IPS-15b (cell line): ENCODE results near the gene GRIFIN.
"Not testable (repeated sequence)": the region's sequence is repeated elsewhere in the genome, so short reads cannot be mapped to it uniquely, and the experiment has no call there.

ENCODE experiments used
- H3K27me3 ChIP-seq: one replicate; pipeline ENCODE4 v1.6.1; 2013; ENCODE audit warnings: low read length; ENCODE audit not compliant: control insufficient read depth, insufficient read depth
- H3K36me3 ChIP-seq: one replicate; pipeline ENCODE4 v1.6.1; 2013; ENCODE audit warnings: low read length; ENCODE audit not compliant: control insufficient read depth, insufficient read depth
- H3K4me1 ChIP-seq: one replicate; pipeline ENCODE4 v1.6.1; 2013; ENCODE audit warnings: mild to moderate bottlenecking, low read length; ENCODE audit not compliant: control insufficient read depth, insufficient read depth
- H3K4me3 ChIP-seq: one replicate; pipeline ENCODE4 v1.5.1; 2013; ENCODE audit warnings: low read depth, low read length
- H3K9ac ChIP-seq: one replicate; pipeline ENCODE4 v1.6.1; 2013; ENCODE audit warnings: low read depth, mild to moderate bottlenecking, low read length
- H3K9me3 ChIP-seq: one replicate; pipeline ENCODE4 v1.6.1; 2013; ENCODE audit warnings: mild to moderate bottlenecking, low read length; ENCODE audit not compliant: control insufficient read depth, insufficient read depth

Gene GRIFIN

DNA sequence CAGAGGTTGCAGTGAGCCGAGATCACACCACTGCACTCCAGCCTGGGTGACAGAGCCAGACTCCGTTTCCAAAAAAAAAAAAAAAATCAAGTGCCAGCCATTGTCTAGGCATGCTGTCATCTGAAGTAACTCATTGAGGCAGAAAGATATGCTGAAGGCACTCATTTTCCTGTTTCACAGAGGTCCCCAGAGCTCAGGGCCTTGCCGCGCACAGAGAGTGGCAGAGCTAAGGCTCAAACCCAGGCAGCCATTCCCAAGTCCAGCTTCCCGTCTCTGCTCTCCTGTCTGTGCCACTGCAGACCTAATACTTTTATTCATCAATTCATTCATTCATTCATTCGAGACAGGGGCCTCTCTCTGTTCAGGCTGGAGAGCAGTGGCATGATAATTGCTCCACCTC is 3.5 kb downstream of the GRIFIN start:
- Histone ChIP-seq H3K36me3 (no peaks in the 10 kb centered on the region), H3K27me3 (no peaks in the 10 kb centered on the region), H3K4me3 (no peak overlapping the region), H3K4me1 (peaks cover 2% of the 10 kb centered on the region), H3K9ac (no peak overlapping the region), H3K9me3 (no peaks in the 10 kb centered on the region)

DNA sequence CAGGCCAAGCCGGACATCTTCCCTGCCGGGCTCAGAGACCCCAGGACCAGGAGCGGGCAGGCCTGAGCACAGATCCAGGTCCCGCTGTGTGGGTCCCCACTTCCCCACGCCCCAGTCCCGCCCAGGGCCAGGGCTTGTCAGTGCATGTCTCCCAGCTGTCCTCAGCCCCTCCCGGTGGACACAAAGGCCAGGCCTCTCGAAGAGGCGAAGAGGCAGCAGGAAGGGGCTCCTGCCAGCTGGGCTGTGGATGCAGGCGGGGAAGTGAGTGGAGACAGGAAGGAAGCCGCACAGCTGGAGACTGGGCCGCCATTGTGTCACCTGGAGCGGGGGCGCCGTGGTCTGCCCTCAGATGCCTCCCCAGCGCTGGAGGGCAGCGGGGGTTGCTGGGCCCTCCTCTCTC is 4.8 kb downstream of the GRIFIN start:
- Histone ChIP-seq H3K27me3 (no peaks in the 10 kb centered on the region), H3K4me1 (no peaks in the 10 kb centered on the region), H3K9me3 (no peaks in the 10 kb centered on the region), H3K36me3 (no peaks in the 10 kb centered on the region), H3K9ac (peak overlapping the region; percentile 56), H3K4me3 (no peak overlapping the region)

- H3K27me3 ChIP-seq: no peaks in the 10 kb centered on the region
- H3K9ac ChIP-seq: no peak overlapping the region
- peaks cover under 1% of the 10 kb centered on the region for H3K4me1 ChIP-seq
- no peak overlapping the region for H3K4me3 ChIP-seq
- no peaks in the 10 kb centered on the region for H3K9me3 ChIP-seq
- no peaks in the 10 kb centered on the region for H3K36me3 ChIP-seq
These were observed 5.2 kb downstream of the GRIFIN start for GRCh38 chr7:2471022-2471329.

DNA sequence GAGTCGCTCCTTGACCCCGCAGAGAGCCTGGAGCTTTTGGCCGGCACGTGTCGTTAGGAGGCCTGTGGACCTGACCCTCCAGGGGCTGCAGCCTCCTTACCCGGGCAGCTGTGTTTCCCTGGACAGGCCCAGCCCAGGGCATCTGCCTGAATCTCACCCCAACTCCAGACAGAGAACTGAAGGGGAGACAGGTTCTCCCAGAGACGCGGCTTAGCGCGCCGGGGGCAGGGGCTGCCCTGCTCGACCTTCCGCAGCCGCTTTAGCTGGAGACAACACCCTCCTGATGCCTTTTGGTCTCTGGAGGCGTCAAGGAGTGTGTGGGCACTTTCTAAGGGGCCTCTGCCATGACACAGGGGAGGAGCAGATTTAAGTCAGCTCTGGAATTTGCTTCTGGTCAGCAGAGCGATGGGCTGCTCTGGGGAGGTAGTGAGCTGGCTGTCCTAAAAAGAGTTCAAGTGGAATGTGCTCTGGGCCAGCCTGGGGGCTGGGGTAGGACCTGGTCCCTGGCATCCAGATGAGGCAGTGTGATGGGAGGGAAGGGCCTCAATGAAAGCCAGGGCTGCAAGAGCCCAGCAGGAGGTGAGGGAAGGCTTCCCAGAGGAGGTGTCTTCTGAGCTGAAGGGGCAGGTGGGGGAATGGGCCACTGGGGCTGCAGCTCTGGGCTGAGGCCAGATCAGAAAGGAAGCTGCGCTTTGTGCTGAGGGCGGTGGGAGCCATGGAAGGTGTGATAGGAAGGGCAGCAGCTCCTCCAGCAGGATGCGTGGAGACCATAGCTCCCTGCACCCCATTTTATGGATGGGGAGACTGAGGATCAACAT is 5.8 kb downstream of the GRIFIN start:
- no peaks in the 10 kb centered on the region for H3K9me3 ChIP-seq
- peaks cover 5% of the 10 kb centered on the region for H3K4me1 ChIP-seq
- no peaks in the 10 kb centered on the region for H3K27me3 ChIP-seq
- no peak overlapping the region for H3K9ac ChIP-seq
- H3K36me3 ChIP-seq: no peaks in the 10 kb centered on the region
- no peak overlapping the region for H3K4me3 ChIP-seq

DNA sequence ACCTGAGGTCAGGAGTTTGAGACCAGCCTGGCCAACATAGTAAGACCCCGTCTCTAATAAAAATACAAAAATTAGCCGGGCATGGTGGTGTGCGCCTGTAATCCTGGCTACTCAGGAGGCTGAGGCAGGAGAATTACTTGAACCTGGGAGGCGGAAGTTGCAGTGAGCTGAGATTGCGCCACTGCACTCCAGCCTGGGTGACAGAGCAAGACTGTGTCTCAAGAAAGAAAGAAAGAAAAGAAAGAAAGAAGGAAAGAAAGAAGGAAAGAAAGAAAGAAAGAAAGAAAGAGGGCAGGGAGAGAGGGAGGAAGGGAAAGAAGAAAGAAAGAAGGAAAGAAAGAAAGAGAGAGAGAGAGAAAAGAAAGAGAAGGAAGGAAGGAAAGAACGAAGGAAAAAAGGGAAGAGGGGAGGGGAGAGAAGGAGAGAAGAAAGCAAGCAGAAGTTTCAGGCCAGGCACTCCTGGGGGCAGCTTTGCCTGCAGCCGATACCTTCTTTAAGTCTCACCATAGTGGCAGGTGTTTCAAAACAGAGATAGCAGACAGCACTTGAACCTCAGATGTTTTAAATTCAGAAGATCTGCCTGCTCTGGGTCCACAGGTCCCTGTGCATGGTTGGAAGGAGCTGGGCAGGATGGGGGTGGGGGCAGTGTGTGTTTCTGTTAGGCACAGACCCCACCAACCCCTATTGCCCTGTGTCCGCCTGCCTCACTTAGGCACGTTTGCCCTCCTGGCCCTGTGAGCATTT is 6.6 kb downstream of the GRIFIN start:
- H3K4me1 ChIP-seq, H3K9ac ChIP-seq: not testable (repeated sequence)

DNA sequence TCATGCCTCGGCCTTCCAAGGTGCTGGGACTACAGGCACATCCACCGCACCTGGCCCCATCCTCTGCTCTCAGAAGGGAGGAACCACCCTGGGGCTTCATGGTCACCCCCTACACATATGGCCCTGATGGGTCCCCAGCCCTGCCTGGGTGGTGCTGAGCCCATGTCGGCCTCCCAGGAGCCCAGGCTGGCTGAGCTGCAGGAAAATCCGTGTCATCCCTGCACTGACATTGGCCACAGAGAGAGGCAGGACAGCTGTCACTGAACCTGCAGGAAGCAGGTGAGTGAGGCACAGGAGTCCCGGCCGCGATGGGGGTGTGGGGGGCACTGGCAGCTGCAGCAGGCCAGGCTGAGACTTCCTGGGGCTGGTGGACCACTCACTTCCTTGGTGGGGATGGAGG is 8.0 kb downstream of the GRIFIN start:
- peaks cover 5% of the 10 kb centered on the region for H3K4me1 ChIP-seq
- no peaks in the 10 kb centered on the region for H3K36me3 ChIP-seq
- H3K9me3 ChIP-seq: no peaks in the 10 kb centered on the region
- H3K9ac ChIP-seq: no peak overlapping the region
- H3K27me3 ChIP-seq: no peaks in the 10 kb centered on the region
- no peak overlapping the region for H3K4me3 ChIP-seq

More for the DNA sequence above, 6.6 kb downstream of the GRIFIN start:
- not testable (repeated sequence) for H3K27me3 ChIP-seq, H3K9me3 ChIP-seq, H3K4me3 ChIP-seq, H3K36me3 ChIP-seq

DNA sequence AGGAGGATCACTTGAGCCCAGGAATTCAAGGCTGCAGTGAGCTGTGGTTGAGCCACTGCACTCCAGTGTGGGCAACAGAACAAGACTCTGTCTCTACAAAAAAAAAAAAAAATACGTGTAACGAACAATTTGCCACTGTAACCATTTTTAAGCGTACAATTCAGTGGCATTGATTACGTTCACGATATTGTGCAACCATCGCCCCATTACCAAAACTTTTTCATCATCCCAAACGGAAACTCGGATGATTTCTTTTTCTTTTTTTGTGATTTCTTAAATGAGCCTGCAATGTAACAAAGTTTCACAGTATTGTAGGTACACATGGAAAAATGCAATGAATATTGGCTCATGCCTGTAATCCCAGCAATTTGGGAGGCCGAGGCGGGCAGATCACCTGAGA is 9.5 kb downstream of the GRIFIN start:
- H3K9me3 ChIP-seq: no peaks in the 10 kb centered on the region
- no peaks in the 10 kb centered on the region for H3K27me3 ChIP-seq
- peaks cover 5% of the 10 kb centered on the region for H3K4me1 ChIP-seq
- H3K36me3 ChIP-seq: no peaks in the 10 kb centered on the region
- H3K4me3 ChIP-seq: no peak overlapping the region
- no peak overlapping the region for H3K9ac ChIP-seq

DNA sequence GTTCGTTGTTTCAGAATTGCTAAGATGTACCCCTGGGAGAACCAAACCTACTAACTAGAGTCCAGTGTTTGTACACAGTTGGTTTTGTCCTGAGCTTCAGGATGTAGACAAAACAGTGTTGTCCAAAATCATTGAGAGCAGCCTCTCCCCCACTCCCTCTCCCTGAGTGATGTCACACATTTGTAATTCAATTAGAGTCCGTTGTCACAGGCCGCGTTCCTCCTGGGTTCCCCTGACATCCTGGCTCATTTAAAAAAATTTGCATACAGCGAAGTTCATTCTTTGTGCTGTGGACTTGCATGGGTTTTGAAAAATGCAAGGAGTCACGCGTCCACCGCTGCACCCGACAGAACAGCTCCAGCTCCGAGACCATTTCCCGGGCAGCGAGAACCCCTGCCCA is 10.3 kb downstream of the GRIFIN start:
- H3K9ac ChIP-seq: no peak overlapping the region
- no peaks in the 10 kb centered on the region for H3K9me3 ChIP-seq
- peaks cover 5% of the 10 kb centered on the region for H3K4me1 ChIP-seq
- H3K27me3 ChIP-seq: no peaks in the 10 kb centered on the region
- no peaks in the 10 kb centered on the region for H3K36me3 ChIP-seq
- no peak overlapping the region for H3K4me3 ChIP-seq

DNA sequence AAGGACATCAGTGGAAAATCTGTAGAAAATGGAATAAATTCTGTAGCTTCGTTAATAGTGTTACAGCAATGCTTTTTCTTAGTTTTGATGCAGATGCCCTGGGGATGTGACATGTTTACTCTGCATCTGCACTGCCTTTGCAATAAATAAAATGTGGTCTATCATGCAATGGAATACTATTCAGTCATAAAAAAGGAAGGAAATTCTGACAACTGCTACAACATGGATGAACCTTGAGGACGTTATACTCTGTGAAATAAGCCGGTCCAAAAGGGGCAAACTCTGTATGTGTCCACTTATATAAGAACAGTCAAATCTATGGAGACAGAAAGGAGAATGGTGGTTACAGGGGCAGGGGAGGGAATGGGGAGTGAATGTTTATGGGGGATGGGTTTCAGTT is 13.5 kb downstream of the GRIFIN start:
- Histone ChIP-seq H3K36me3 (no peaks in the 10 kb centered on the region), H3K4me1 (peaks cover 5% of the 10 kb centered on the region), H3K4me3 (no peak overlapping the region), H3K9ac (no peak overlapping the region), H3K27me3 (no peaks in the 10 kb centered on the region), H3K9me3 (no peaks in the 10 kb centered on the region)

DNA sequence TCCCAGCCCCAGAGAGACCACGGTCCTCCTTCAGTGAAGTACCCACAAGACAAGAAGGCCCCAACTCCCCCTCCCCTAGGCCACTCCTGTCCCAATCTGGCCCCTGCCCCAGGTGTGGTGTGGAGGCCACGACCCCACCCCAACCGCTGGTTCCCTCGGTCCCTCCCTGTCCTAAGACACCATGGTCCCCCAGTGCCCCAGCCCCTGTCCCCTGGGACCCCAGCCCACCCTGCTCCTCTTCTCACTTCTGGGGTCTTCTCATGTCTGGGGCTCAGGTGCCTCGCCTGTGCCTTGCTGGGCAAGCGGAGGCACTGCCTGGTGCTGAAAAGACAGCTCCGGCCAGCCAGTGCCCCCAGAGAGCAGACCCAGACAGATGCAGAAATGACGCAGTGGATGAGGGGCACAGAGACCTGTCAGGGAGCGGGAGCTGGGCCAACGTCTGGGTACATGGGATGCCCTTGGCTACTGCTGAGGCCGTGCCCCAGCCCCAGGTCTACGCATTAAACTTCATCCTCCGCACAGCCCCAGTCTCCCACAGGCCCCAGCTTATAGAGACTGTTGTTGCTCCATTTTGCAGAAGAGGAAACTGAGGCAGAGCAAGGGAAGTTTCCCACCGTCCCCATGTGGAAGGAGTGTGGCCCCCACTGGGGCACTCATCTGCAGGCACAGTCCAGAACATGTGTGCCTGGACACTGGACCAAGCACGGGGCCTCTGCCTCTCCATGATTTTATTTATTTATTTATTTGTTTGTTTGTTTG is 14.8 kb downstream of the GRIFIN start:
- Histone ChIP-seq H3K9ac (no peak overlapping the region), H3K9me3 (no peaks in the 10 kb centered on the region), H3K4me1 (peaks cover 5% of the 10 kb centered on the region), H3K4me3 (no peak overlapping the region), H3K27me3 (no peaks in the 10 kb centered on the region), H3K36me3 (no peaks in the 10 kb centered on the region)

GRCh38 chr7:2460641-2461040 is 15.6 kb downstream of the GRIFIN start:
- no peaks in the 10 kb centered on the region for H3K36me3 ChIP-seq
- peaks cover under 1% of the 10 kb centered on the region for H3K4me1 ChIP-seq
- H3K9me3 ChIP-seq: no peaks in the 10 kb centered on the region
- H3K27me3 ChIP-seq: no peaks in the 10 kb centered on the region
- H3K4me3 ChIP-seq: no peak overlapping the region
- H3K9ac ChIP-seq: no peak overlapping the region

GRCh38 chr7:2460188-2460587 is 16.0 kb downstream of the GRIFIN start:
- Histone ChIP-seq H3K9ac (no peak overlapping the region), H3K27me3 (no peaks in the 10 kb centered on the region), H3K4me1 (no peaks in the 10 kb centered on the region), H3K36me3 (no peaks in the 10 kb centered on the region), H3K4me3 (no peak overlapping the region), H3K9me3 (no peaks in the 10 kb centered on the region)
